Measurements from ENCODE around the gene OR51T1.

Gene OR51T1

DNA sequence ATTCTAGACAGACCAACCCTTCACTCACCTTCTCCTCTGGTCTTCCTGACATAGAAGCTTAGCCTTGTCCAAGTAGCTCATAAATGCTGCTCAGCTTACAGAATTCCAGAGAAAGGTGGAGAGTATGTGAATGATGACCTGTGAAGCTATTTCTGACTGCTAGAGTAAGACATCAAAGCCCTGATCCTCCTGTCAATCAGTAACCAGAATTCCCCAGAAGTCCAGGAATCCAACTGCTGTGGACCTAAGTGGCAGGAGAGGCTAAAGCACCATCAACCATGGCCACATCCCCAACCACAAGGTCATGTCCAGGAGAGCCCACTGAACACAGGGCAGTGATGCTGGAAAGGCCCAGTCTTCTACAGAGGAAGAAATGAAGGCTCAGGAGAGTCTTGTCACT lies 34.9 kb downstream of the OR51T1 start:
- H4K20me1 ChIP-seq (ENCODE audit: insufficient read depth, low read length), result no peaks in the 10 kb centered on the region
- no peak overlapping the region for H3K4me3 ChIP-seq (ENCODE audit: low read length)
- no peaks in the 10 kb centered on the region for H3K4me1 ChIP-seq (ENCODE audit: low read length)
- H3K27me3 ChIP-seq (replicated peaks; ENCODE audit: insufficient read depth, low read length), result no peaks in the 10 kb centered on the region
- H3F3A ChIP-seq (ENCODE audit: insufficient read depth, low read length), result no peaks in the 10 kb centered on the region
- H3K27ac ChIP-seq (ENCODE audit: low read length), result no peak overlapping the region
- no peak for DNase-seq
- no peak overlapping the region for H2AFZ ChIP-seq (ENCODE audit: low read length)
- H3K9me2 ChIP-seq (replicated peaks; ENCODE audit: insufficient read depth, low read length), result no peaks in the 10 kb centered on the region
- TF ChIP-seq EZH2phosphoT487 (IDR thresholded peaks at IDR 0.05; ENCODE audit: low read length) (no peak), EZH2 (optimal IDR thresholded peaks at IDR 0.05; ENCODE audit: low read depth, low read length) (no peak)
- TF ChIP-seq, protein P1, sequence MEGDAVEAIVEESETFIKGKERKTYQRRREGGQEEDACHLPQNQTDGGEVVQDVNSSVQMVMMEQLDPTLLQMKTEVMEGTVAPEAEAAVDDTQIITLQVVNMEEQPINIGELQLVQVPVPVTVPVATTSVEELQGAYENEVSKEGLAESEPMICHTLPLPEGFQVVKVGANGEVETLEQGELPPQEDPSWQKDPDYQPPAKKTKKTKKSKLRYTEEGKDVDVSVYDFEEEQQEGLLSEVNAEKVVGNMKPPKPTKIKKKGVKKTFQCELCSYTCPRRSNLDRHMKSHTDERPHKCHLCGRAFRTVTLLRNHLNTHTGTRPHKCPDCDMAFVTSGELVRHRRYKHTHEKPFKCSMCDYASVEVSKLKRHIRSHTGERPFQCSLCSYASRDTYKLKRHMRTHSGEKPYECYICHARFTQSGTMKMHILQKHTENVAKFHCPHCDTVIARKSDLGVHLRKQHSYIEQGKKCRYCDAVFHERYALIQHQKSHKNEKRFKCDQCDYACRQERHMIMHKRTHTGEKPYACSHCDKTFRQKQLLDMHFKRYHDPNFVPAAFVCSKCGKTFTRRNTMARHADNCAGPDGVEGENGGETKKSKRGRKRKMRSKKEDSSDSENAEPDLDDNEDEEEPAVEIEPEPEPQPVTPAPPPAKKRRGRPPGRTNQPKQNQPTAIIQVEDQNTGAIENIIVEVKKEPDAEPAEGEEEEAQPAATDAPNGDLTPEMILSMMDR (IDR thresholded peaks at IDR 0.05; ENCODE audit: low read length), result no peak
- H3K4me2 ChIP-seq (ENCODE audit: low read depth, low read length), result no peak overlapping the region
- no peaks in the 10 kb centered on the region for H3K79me2 ChIP-seq (ENCODE audit: low read length)
- no peaks in the 10 kb centered on the region for H3K9me3 ChIP-seq (replicated peaks; ENCODE audit: insufficient read depth, low read length)
- H3K36me3 ChIP-seq (replicated peaks; ENCODE audit: insufficient read depth, low read length), result no peaks in the 10 kb centered on the region
- no peak overlapping the region for H3K9ac ChIP-seq (ENCODE audit: low read length)

DNA sequence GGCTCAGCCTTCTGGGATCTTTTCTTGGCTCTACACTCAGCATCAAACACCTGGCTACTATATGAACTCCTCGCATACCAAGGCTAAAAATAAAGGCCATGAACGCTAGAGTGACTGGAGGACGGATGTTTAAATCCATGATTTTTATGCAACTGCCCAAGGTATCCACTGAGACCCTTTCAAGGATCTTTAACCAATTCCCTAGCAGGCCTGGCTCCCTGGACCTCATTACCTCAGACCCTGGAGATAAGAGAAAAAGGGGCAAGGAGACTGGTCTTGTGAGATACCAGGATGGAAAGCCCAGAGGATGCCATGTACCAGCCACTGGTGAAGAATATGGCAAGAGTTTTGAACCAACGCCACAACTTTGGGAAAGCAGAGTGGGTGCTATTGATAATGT lies 37.5 kb downstream of the OR51T1 start, which contains the start of gene OR51G2:
OR51G2 (minus strand) TSS at position 101 of the 400 bp plus-strand sequence. CDS start 3,687 bp downstream, outside the sequence.
- H3K79me2 ChIP-seq (ENCODE audit: low read length), result no peaks in the 10 kb centered on the region
- no peaks in the 10 kb centered on the region for H4K20me1 ChIP-seq (ENCODE audit: insufficient read depth, low read length)
- DNase-seq, result no peak
- no peak within 1 kb of the TSS for H3K4me2 ChIP-seq (ENCODE audit: low read depth, low read length)
- H3K36me3 ChIP-seq (replicated peaks; ENCODE audit: insufficient read depth, low read length), result no peaks in the 10 kb centered on the region
- no peak within 1 kb of the TSS for H3K27ac ChIP-seq (ENCODE audit: low read length)
- H3K9ac ChIP-seq (ENCODE audit: low read length), result no peak within 1 kb of the TSS
- H3K4me3 ChIP-seq (ENCODE audit: low read length), result no peak within 1 kb of the TSS
- no peak for TF ChIP-seq EZH2 (optimal IDR thresholded peaks at IDR 0.05; ENCODE audit: low read depth, low read length)
- no peaks in the 10 kb centered on the region for H3F3A ChIP-seq (ENCODE audit: insufficient read depth, low read length)
- H3K27me3 ChIP-seq (replicated peaks; ENCODE audit: insufficient read depth, low read length), result no peaks in the 10 kb centered on the region
- no peaks in the 10 kb centered on the region for H3K9me2 ChIP-seq (replicated peaks; ENCODE audit: insufficient read depth, low read length)
- no peak within 1 kb of the TSS for H2AFZ ChIP-seq (ENCODE audit: low read length)
- H3K9me3 ChIP-seq (replicated peaks; ENCODE audit: insufficient read depth, low read length), result no peaks in the 10 kb centered on the region
- no peaks in the 10 kb centered on the region for H3K4me1 ChIP-seq (ENCODE audit: low read length)

DNA sequence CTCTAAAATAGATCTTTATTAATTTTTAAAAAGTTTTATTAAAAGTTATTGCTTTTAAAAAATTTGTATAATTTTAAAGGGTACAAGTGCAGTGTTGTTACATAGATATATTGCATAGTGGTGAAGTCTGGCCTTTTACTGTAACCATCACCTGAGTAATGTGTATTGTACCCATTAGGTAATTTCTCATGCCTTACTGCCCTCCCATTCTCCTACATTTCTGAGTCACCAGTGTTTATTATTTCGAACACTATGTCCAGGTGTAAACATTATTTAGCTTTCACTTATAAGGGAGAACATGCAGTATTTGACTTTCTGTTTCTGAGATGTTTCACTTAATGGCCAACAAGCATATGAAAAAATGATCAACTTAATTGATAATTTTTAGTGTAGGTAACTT lies 40.1 kb downstream of the OR51T1 start:
- Histone ChIP-seq H3K79me2 (ENCODE audit: low read length) (no peaks in the 10 kb centered on the region), H4K20me1 (ENCODE audit: insufficient read depth, low read length) (no peaks in the 10 kb centered on the region), H3F3A (ENCODE audit: insufficient read depth, low read length) (no peaks in the 10 kb centered on the region), H3K27me3 (replicated peaks; ENCODE audit: insufficient read depth, low read length) (no peaks in the 10 kb centered on the region), H2AFZ (ENCODE audit: low read length) (no peak overlapping the region), H3K36me3 (replicated peaks; ENCODE audit: insufficient read depth, low read length) (no peaks in the 10 kb centered on the region), H3K27ac (ENCODE audit: low read length) (no peak overlapping the region), H3K9me3 (replicated peaks; ENCODE audit: insufficient read depth, low read length) (no peaks in the 10 kb centered on the region), H3K4me3 (ENCODE audit: low read length) (no peak overlapping the region), H3K9me2 (replicated peaks; ENCODE audit: insufficient read depth, low read length) (no peaks in the 10 kb centered on the region), H3K9ac (ENCODE audit: low read length) (no peak overlapping the region), H3K4me2 (ENCODE audit: low read depth, low read length) (no peak overlapping the region), H3K4me1 (ENCODE audit: low read length) (no peaks in the 10 kb centered on the region)
- TF ChIP-seq EZH2phosphoT487 (IDR thresholded peaks at IDR 0.05; ENCODE audit: low read length) (no peak), EZH2 (optimal IDR thresholded peaks at IDR 0.05; ENCODE audit: low read depth, low read length) (no peak)
- TF ChIP-seq, protein P1 (IDR thresholded peaks at IDR 0.05; ENCODE audit: low read length), result no peak
- no peak for DNase-seq

DNA sequence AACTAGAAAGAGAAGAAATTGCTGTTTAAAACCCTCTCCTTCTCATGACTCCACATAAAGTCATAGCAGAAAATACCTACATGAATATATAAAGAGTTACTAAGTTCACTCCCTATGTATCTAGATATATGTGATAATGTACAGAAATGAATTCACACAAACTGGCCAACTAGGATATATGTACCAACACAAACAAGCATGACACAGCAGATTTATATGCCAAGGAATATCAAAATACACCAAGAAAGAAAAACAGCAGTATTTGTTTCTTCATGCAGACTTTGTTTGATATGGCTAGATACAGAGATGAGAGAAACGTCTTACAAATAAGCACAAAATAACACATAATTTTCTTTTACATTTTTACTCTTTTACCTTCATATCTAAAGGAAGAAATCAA lies 40.6 kb downstream of the OR51T1 start:
- Histone ChIP-seq H3K4me3 (ENCODE audit: low read length) (no peak overlapping the region), H3K4me1 (ENCODE audit: low read length) (no peaks in the 10 kb centered on the region), H2AFZ (ENCODE audit: low read length) (no peak overlapping the region), H4K20me1 (ENCODE audit: insufficient read depth, low read length) (no peaks in the 10 kb centered on the region), H3K27me3 (replicated peaks; ENCODE audit: insufficient read depth, low read length) (no peaks in the 10 kb centered on the region), H3K9me3 (replicated peaks; ENCODE audit: insufficient read depth, low read length) (no peaks in the 10 kb centered on the region), H3K79me2 (ENCODE audit: low read length) (no peaks in the 10 kb centered on the region), H3F3A (ENCODE audit: insufficient read depth, low read length) (no peaks in the 10 kb centered on the region), H3K27ac (ENCODE audit: low read length) (no peak overlapping the region), H3K9me2 (replicated peaks; ENCODE audit: insufficient read depth, low read length) (no peaks in the 10 kb centered on the region), H3K9ac (ENCODE audit: low read length) (no peak overlapping the region), H3K4me2 (ENCODE audit: low read depth, low read length) (no peak overlapping the region), H3K36me3 (replicated peaks; ENCODE audit: insufficient read depth, low read length) (no peaks in the 10 kb centered on the region)
- DNase-seq, result no peak
- TF ChIP-seq EZH2phosphoT487 (IDR thresholded peaks at IDR 0.05; ENCODE audit: low read length) (no peak), EZH2 (optimal IDR thresholded peaks at IDR 0.05; ENCODE audit: low read depth, low read length) (no peak)
- TF ChIP-seq, protein P1 (IDR thresholded peaks at IDR 0.05; ENCODE audit: low read length), result no peak

Measured in MM.1S (cell line).